NB4 (cell line): ENCODE data around the gene ZNF687.

ENCODE experiments used
- MYC ChIP-seq: IDR thresholded peaks from 2 replicates; pipeline ENCODE4 v1.6.1; 2011; ENCODE audit warnings: low read depth, low read length
- POLR2A ChIP-seq: IDR thresholded peaks from 2 replicates; pipeline ENCODE4 v1.6.1; 2011; ENCODE audit warnings: mild to moderate bottlenecking; ENCODE audit not compliant: insufficient read length; ENCODE audit errors: extremely low read depth
- TF ChIP-seq, protein P1 (sequence below): IDR thresholded peaks from one replicate; pipeline ENCODE4 v1.5.1; 2012; ENCODE audit warnings: low read depth, low read length
- TF ChIP-seq, protein P2 (sequence below): IDR thresholded peaks from 2 replicates; pipeline ENCODE4 v1.6.1; 2011; ENCODE audit warnings: low read depth, low read length

DNA sequence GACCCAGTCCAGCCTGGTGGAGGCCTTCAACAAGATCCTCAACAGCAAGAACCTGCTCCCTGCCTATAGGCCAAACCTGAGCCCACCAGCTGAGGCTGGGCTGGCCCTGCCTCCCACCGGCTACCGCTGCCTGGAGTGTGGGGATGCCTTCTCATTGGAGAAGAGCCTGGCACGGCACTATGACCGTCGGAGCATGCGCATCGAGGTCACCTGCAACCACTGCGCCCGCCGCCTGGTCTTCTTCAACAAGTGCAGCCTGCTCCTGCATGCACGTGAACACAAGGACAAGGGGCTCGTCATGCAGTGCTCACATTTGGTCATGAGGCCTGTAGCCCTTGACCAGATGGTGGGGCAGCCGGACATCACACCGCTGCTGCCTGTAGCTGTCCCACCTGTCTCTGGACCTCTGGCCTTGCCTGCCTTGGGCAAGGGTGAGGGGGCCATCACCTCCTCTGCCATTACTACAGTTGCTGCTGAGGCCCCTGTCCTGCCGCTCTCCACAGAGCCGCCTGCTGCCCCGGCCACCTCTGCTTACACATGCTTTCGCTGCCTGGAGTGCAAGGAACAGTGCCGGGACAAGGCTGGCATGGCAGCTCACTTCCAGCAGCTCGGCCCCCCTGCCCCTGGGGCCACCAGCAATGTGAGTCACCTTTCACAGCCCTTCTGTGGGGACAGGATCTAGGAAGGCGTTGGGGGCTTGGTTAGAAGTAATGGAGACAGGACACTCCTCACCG lies 5.8 kb downstream of the ZNF687 start:
- no peak for TF ChIP-seq POLR2A
- TF ChIP-seq, protein P1, sequence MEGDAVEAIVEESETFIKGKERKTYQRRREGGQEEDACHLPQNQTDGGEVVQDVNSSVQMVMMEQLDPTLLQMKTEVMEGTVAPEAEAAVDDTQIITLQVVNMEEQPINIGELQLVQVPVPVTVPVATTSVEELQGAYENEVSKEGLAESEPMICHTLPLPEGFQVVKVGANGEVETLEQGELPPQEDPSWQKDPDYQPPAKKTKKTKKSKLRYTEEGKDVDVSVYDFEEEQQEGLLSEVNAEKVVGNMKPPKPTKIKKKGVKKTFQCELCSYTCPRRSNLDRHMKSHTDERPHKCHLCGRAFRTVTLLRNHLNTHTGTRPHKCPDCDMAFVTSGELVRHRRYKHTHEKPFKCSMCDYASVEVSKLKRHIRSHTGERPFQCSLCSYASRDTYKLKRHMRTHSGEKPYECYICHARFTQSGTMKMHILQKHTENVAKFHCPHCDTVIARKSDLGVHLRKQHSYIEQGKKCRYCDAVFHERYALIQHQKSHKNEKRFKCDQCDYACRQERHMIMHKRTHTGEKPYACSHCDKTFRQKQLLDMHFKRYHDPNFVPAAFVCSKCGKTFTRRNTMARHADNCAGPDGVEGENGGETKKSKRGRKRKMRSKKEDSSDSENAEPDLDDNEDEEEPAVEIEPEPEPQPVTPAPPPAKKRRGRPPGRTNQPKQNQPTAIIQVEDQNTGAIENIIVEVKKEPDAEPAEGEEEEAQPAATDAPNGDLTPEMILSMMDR, result no peak
- TF ChIP-seq, protein P2, sequence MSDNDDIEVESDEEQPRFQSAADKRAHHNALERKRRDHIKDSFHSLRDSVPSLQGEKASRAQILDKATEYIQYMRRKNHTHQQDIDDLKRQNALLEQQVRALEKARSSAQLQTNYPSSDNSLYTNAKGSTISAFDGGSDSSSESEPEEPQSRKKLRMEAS, result no peak
- TF ChIP-seq MYC, result no peak
